ENCODE measurements around the gene SEMA3D.

SEMA3D gene

GRCh38 chr7:85160223-85160622 is 26.6 kb downstream of the SEMA3D start:
- H3K79me2 ChIP-seq (ENCODE audit: control insufficient read depth, insufficient read depth, low read length, unreplicated experiment): no peaks in the 10 kb centered on the region
- peak overlapping the region; percentile 99 for H2AFZ ChIP-seq (ENCODE audit: low read length, unreplicated experiment)
- H3K27me3 ChIP-seq (ENCODE audit: insufficient read depth, low read length): no peaks in the 10 kb centered on the region
- peaks cover 30% of the 10 kb centered on the region for H3K4me1 ChIP-seq (ENCODE audit: control insufficient read depth, insufficient read depth, low read length, unreplicated experiment)
- H3K4me3 ChIP-seq (ENCODE audit: low read depth, low read length): peak overlapping the region; percentile 76
- H3K27ac ChIP-seq (ENCODE audit: low read depth, low read length): peak overlapping the region; percentile 74
- no peaks in the 10 kb centered on the region for H3K36me3 ChIP-seq (ENCODE audit: insufficient read depth, low read length)

- no peak overlapping the region for H3K27ac ChIP-seq (ENCODE audit: low read depth, low read length)
- no peak overlapping the region for H2AFZ ChIP-seq (ENCODE audit: low read length, unreplicated experiment)
- no peaks in the 10 kb centered on the region for H3K36me3 ChIP-seq (ENCODE audit: insufficient read depth, low read length)
- no peaks in the 10 kb centered on the region for H3K79me2 ChIP-seq (ENCODE audit: control insufficient read depth, insufficient read depth, low read length, unreplicated experiment)
- H3K4me3 ChIP-seq (ENCODE audit: low read depth, low read length): no peak overlapping the region
- H3K27me3 ChIP-seq (ENCODE audit: insufficient read depth, low read length): no peaks in the 10 kb centered on the region
- peaks cover 30% of the 10 kb centered on the region for H3K4me1 ChIP-seq (ENCODE audit: control insufficient read depth, insufficient read depth, low read length, unreplicated experiment)
These were observed 27.9 kb downstream of the SEMA3D start for GRCh38 chr7:85159003-85159402.

- no peak overlapping the region for H2AFZ ChIP-seq (ENCODE audit: low read length, unreplicated experiment)
- peaks cover 15% of the 10 kb centered on the region for H3K4me1 ChIP-seq (ENCODE audit: control insufficient read depth, insufficient read depth, low read length, unreplicated experiment)
- H3K27me3 ChIP-seq (ENCODE audit: insufficient read depth, low read length): no peaks in the 10 kb centered on the region
- no peaks in the 10 kb centered on the region for H3K79me2 ChIP-seq (ENCODE audit: control insufficient read depth, insufficient read depth, low read length, unreplicated experiment)
- no peak overlapping the region for H3K27ac ChIP-seq (ENCODE audit: low read depth, low read length)
- no peaks in the 10 kb centered on the region for H3K36me3 ChIP-seq (ENCODE audit: insufficient read depth, low read length)
- no peak overlapping the region for H3K4me3 ChIP-seq (ENCODE audit: low read depth, low read length)
These were observed 30.1 kb downstream of the SEMA3D start for GRCh38 chr7:85156661-85157208.

- Histone ChIP-seq H3K4me3 (ENCODE audit: low read depth, low read length) (no peak overlapping the region), H3K27me3 (ENCODE audit: insufficient read depth, low read length) (no peaks in the 10 kb centered on the region), H2AFZ (ENCODE audit: low read length, unreplicated experiment) (peak overlapping the region; percentile 35), H3K27ac (ENCODE audit: low read depth, low read length) (no peak overlapping the region), H3K79me2 (ENCODE audit: control insufficient read depth, insufficient read depth, low read length, unreplicated experiment) (no peaks in the 10 kb centered on the region), H3K36me3 (ENCODE audit: insufficient read depth, low read length) (no peaks in the 10 kb centered on the region), H3K4me1 (ENCODE audit: control insufficient read depth, insufficient read depth, low read length, unreplicated experiment) (peaks cover 1% of the 10 kb centered on the region)
These were observed 32.4 kb downstream of the SEMA3D start for GRCh38 chr7:85154282-85154937.

- Histone ChIP-seq H3K79me2 (ENCODE audit: control insufficient read depth, insufficient read depth, low read length, unreplicated experiment) (no peaks in the 10 kb centered on the region), H3K27me3 (ENCODE audit: insufficient read depth, low read length) (no peaks in the 10 kb centered on the region), H3K4me1 (ENCODE audit: control insufficient read depth, insufficient read depth, low read length, unreplicated experiment) (no peaks in the 10 kb centered on the region), H3K27ac (ENCODE audit: low read depth, low read length) (no peak overlapping the region), H2AFZ (ENCODE audit: low read length, unreplicated experiment) (no peak overlapping the region), H3K36me3 (ENCODE audit: insufficient read depth, low read length) (no peaks in the 10 kb centered on the region), H3K4me3 (ENCODE audit: low read depth, low read length) (no peak overlapping the region)
These were observed 33.1 kb downstream of the SEMA3D start for GRCh38 chr7:85153715-85154114.

- Histone ChIP-seq H2AFZ (ENCODE audit: low read length, unreplicated experiment) (no peak overlapping the region), H3K27me3 (ENCODE audit: insufficient read depth, low read length) (no peaks in the 10 kb centered on the region)
These were observed 36.2 kb downstream of the SEMA3D start for GRCh38 chr7:85150624-85151023.

GRCh38 chr7:85144771-85145170 is 42.1 kb downstream of the SEMA3D start:
- Histone ChIP-seq H3K27me3 (ENCODE audit: insufficient read depth, low read length) (no peaks in the 10 kb centered on the region), H3K36me3 (ENCODE audit: insufficient read depth, low read length) (no peaks in the 10 kb centered on the region), H3K4me3 (ENCODE audit: low read depth, low read length) (no peak overlapping the region), H3K4me1 (ENCODE audit: control insufficient read depth, insufficient read depth, low read length, unreplicated experiment) (no peaks in the 10 kb centered on the region), H2AFZ (ENCODE audit: low read length, unreplicated experiment) (no peak overlapping the region), H3K79me2 (ENCODE audit: control insufficient read depth, insufficient read depth, low read length, unreplicated experiment) (no peaks in the 10 kb centered on the region), H3K27ac (ENCODE audit: low read depth, low read length) (no peak overlapping the region)

More at GRCh38 chr7:85150624-85151023, 36.2 kb downstream of the SEMA3D start:
- Histone ChIP-seq H3K36me3 (ENCODE audit: insufficient read depth, low read length) (no peaks in the 10 kb centered on the region), H3K27ac (ENCODE audit: low read depth, low read length) (no peak overlapping the region), H3K79me2 (ENCODE audit: control insufficient read depth, insufficient read depth, low read length, unreplicated experiment) (no peaks in the 10 kb centered on the region), H3K4me3 (ENCODE audit: low read depth, low read length) (no peak overlapping the region), H3K4me1 (ENCODE audit: control insufficient read depth, insufficient read depth, low read length, unreplicated experiment) (no peaks in the 10 kb centered on the region)

GRCh38 chr7:85135977-85136376 is 50.9 kb downstream of the SEMA3D start:
- Histone ChIP-seq H3K27ac (ENCODE audit: low read depth, low read length) (peak overlapping the region; percentile 83), H3K79me2 (ENCODE audit: control insufficient read depth, insufficient read depth, low read length, unreplicated experiment) (no peaks in the 10 kb centered on the region), H3K36me3 (ENCODE audit: insufficient read depth, low read length) (no peaks in the 10 kb centered on the region), H3K4me1 (ENCODE audit: control insufficient read depth, insufficient read depth, low read length, unreplicated experiment) (peaks cover 14% of the 10 kb centered on the region), H2AFZ (ENCODE audit: low read length, unreplicated experiment) (peak overlapping the region; percentile 64), H3K27me3 (ENCODE audit: insufficient read depth, low read length) (no peaks in the 10 kb centered on the region), H3K4me3 (ENCODE audit: low read depth, low read length) (no peak overlapping the region; the same call in 1 of the 2 replicates)

- Histone ChIP-seq H2AFZ (ENCODE audit: low read length, unreplicated experiment) (peak overlapping the region; percentile 21), H3K27ac (ENCODE audit: low read depth, low read length) (no peak overlapping the region), H3K4me3 (ENCODE audit: low read depth, low read length) (no peak overlapping the region), H3K36me3 (ENCODE audit: insufficient read depth, low read length) (no peaks in the 10 kb centered on the region), H3K4me1 (ENCODE audit: control insufficient read depth, insufficient read depth, low read length, unreplicated experiment) (peaks cover 14% of the 10 kb centered on the region), H3K79me2 (ENCODE audit: control insufficient read depth, insufficient read depth, low read length, unreplicated experiment) (no peaks in the 10 kb centered on the region), H3K27me3 (ENCODE audit: insufficient read depth, low read length) (no peaks in the 10 kb centered on the region)
These were observed 53.3 kb downstream of the SEMA3D start for GRCh38 chr7:85133560-85133959.

- Histone ChIP-seq H3K4me1 (ENCODE audit: control insufficient read depth, insufficient read depth, low read length, unreplicated experiment) (peaks cover 14% of the 10 kb centered on the region), H3K27ac (ENCODE audit: low read depth, low read length) (no peak overlapping the region), H3K27me3 (ENCODE audit: insufficient read depth, low read length) (no peaks in the 10 kb centered on the region), H2AFZ (ENCODE audit: low read length, unreplicated experiment) (peak overlapping the region; percentile 21), H3K79me2 (ENCODE audit: control insufficient read depth, insufficient read depth, low read length, unreplicated experiment) (no peaks in the 10 kb centered on the region), H3K36me3 (ENCODE audit: insufficient read depth, low read length) (no peaks in the 10 kb centered on the region), H3K4me3 (ENCODE audit: low read depth, low read length) (no peak overlapping the region)
These were observed 53.9 kb downstream of the SEMA3D start for GRCh38 chr7:85133006-85133405.

- no peak overlapping the region for H2AFZ ChIP-seq (ENCODE audit: low read length, unreplicated experiment)
These were observed 56.2 kb downstream of the SEMA3D start for GRCh38 chr7:85130702-85131101.

More at GRCh38 chr7:85130702-85131101, 56.2 kb downstream of the SEMA3D start:
- no peaks in the 10 kb centered on the region for H3K36me3 ChIP-seq (ENCODE audit: insufficient read depth, low read length)
- H3K79me2 ChIP-seq (ENCODE audit: control insufficient read depth, insufficient read depth, low read length, unreplicated experiment): no peaks in the 10 kb centered on the region
- H3K27ac ChIP-seq (ENCODE audit: low read depth, low read length): no peak overlapping the region
- peaks cover 3% of the 10 kb centered on the region for H3K4me1 ChIP-seq (ENCODE audit: control insufficient read depth, insufficient read depth, low read length, unreplicated experiment)
- no peaks in the 10 kb centered on the region for H3K27me3 ChIP-seq (ENCODE audit: insufficient read depth, low read length)
- H3K4me3 ChIP-seq (ENCODE audit: low read depth, low read length): no peak overlapping the region
